ENCODE data around the gene HIPK4. TPM values are rescaled to one million over a fixed set of nuclear protein-coding genes. Genes with fewer than 3 reads are reported as not detected.
A peak's percentile ranks its signal among the peaks of the same experiment; 100 is the strongest.

The HIPK4 gene
- total and polyA plus RNA-seq, 9 of the 15 experiments (the other 6 are each of a cell fraction or from before 2014, with no cell fraction given) = 0.06 to 0.09 TPM; not detected in 7

- TF ChIP-seq, protein P1, sequence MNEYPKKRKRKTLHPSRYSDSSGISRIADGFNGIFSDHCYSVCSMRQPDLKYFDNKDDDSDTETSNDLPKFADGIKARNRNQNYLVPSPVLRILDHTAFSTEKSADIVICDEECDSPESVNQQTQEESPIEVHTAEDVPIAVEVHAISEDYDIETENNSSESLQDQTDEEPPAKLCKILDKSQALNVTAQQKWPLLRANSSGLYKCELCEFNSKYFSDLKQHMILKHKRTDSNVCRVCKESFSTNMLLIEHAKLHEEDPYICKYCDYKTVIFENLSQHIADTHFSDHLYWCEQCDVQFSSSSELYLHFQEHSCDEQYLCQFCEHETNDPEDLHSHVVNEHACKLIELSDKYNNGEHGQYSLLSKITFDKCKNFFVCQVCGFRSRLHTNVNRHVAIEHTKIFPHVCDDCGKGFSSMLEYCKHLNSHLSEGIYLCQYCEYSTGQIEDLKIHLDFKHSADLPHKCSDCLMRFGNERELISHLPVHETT (CRISPR knock-in tag; conservative IDR thresholded peaks at IDR 0.05 in 1 of 2, IDR thresholded peaks at IDR 0.05 in 1 of 2) = no peak
- TF ChIP-seq CTBP1 (IDR thresholded peaks at IDR 0.05; ENCODE audit: borderline replicate concordance) (peak; percentile 94), ZNF140 (CRISPR knock-in tag; IDR thresholded peaks at IDR 0.05) (no peak), ZNF436 (CRISPR knock-in tag; IDR thresholded peaks at IDR 0.05) (no peak), PHF21A (IDR thresholded peaks at IDR 0.05; ENCODE audit: borderline replicate concordance, low read depth) (0 out of 2 replicates have a peak, but pooled peaks have one; percentile 44), TAF7 (tag; IDR thresholded peaks at IDR 0.05) (no peak), E2F8 (IDR thresholded peaks at IDR 0.05; ENCODE audit: low read depth, partially characterized antibody) (no peak), PHF8 (IDR thresholded peaks at IDR 0.05; ENCODE audit: borderline replicate concordance, low read length) (peak; percentile 88), TRIM25 (IDR thresholded peaks at IDR 0.05; ENCODE audit: borderline replicate concordance) (no peak), STAT5A (IDR thresholded peaks at IDR 0.05; ENCODE audit: borderline replicate concordance, low read length) (no peak), ZNF609 (CRISPR knock-in tag; IDR thresholded peaks at IDR 0.05; ENCODE audit: borderline replicate concordance) (0 out of 2 replicates have a peak, but pooled peaks have one; percentile 68), MLX (CRISPR knock-in tag; conservative IDR thresholded peaks at IDR 0.05) (no peak)
These were observed 31.1 kb upstream of the HIPK4 start (continued) for GRCh38 chr19:40420766-40421765.

All from K562 (cell line).